ENCODE data around the gene INTS14. TPM values are rescaled to one million over a fixed set of nuclear protein-coding genes. Genes with fewer than 3 reads are reported as not detected.

The INTS14 gene
- total RNA-seq, 1 donor from 2014 or later = 24.5 TPM

DNA sequence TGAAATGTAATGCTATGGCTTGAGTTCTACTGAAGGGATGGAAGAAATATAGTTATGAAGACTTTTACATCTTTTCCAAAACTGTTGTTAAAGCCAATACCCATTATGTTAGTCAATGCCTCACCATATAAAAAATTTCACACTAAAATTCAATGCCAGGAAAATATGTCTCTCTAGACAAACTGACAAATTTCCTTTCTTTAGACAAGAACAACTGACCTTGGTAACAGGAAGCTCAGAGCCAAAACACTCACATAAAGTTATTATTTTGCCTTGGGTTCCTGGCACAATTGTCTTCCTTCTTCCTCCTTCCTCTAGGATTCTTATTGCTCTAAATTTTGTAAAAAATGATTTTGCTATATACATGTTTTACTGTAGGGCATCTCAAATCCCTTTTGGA, 26.7 kb downstream of the INTS14 start:
- no peaks in the 10 kb centered on the region for H3K4me1 ChIP-seq (ENCODE audit: control insufficient read depth in 3 of 3, insufficient read depth in 3 of 3, low read length in 3 of 3)
- H3K9ac ChIP-seq (ENCODE audit: low read depth in 1 of 3, low read length in 3 of 3) = no peak overlapping the region

DNA sequence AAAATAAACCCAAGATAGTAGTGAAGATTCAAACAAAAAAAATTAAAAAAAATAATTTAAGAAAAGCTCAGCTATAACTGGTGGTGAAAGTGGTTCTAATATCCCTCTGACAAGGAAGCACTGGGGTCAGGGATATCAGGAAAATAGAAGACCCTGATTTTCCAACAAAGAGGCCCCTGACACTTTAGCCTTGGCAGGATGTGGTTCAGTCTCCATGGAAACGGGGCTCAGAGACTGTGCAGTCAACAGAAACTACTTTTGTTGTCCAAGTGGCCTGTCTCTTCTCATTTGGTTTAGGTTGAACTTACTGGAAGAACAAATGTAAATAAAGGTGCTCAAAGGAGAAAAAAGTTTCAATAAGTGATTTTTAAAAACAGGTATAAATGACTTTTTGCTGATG, 27.2 kb downstream of the INTS14 start:
- H3K9ac ChIP-seq (ENCODE audit: low read depth in 1 of 3, low read length in 3 of 3) = no peak overlapping the region
- H3K27me3 ChIP-seq (ENCODE audit: control insufficient read depth in 3 of 3, insufficient read depth in 3 of 3, low read length in 3 of 3) = no peaks in the 10 kb centered on the region
- no peak overlapping the region for H3K4me3 ChIP-seq (ENCODE audit: low read length in 3 of 3)
- no peaks in the 10 kb centered on the region for H3K9me3 ChIP-seq (ENCODE audit: control insufficient read depth in 3 of 3, low read length in 3 of 3)
- H3K4me1 ChIP-seq (ENCODE audit: control insufficient read depth in 3 of 3, insufficient read depth in 3 of 3, low read length in 3 of 3) = no peaks in the 10 kb centered on the region
- no peak overlapping the region for H3K27ac ChIP-seq (ENCODE audit: low read depth, low read length)
- peaks cover 18 to 60% (median 57%) of the 10 kb centered on the region in 3 donors for H3K36me3 ChIP-seq (ENCODE audit: control insufficient read depth in 3 of 3, insufficient read depth in 3 of 3, low read length in 3 of 3)

More for the DNA sequence above, 26.7 kb downstream of the INTS14 start:
- Histone ChIP-seq H3K27me3 (ENCODE audit: control insufficient read depth in 3 of 3, insufficient read depth in 3 of 3, low read length in 3 of 3) (no peaks in the 10 kb centered on the region), H3K27ac (ENCODE audit: low read depth, low read length) (no peak overlapping the region), H3K4me3 (ENCODE audit: low read length in 3 of 3) (no peak overlapping the region), H3K9me3 (ENCODE audit: control insufficient read depth in 3 of 3, low read length in 3 of 3) (no peaks in the 10 kb centered on the region), H3K36me3 (ENCODE audit: control insufficient read depth in 3 of 3, insufficient read depth in 3 of 3, low read length in 3 of 3) (peaks cover 16 to 60% (median 54%) of the 10 kb centered on the region in 3 donors)

DNA sequence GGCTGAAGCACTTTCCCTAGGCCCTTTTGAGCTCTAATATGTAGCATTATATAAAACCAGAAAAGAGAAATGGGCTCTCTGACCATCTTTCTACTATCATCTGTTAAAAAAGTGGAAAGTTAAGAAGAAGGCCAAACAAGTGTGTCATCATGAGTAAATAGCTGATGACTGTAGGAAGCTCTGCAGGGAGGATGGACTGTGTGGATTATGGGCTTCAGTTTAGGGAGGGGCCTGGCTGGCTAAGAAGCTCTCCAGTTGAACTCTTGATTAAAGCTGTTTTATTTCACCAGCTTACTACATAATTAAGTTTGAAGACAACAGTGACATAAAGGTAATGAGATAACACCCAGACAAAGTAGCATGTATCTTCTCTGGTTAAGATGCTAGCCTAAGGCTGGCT, 30.6 kb downstream of the INTS14 start:
- Histone ChIP-seq H3K9me3 (ENCODE audit: control insufficient read depth in 3 of 3, low read length in 3 of 3) (no peaks in the 10 kb centered on the region), H3K4me3 (ENCODE audit: low read length in 3 of 3) (no peak overlapping the region), H3K4me1 (ENCODE audit: control insufficient read depth in 3 of 3, insufficient read depth in 3 of 3, low read length in 3 of 3) (no peaks in the 10 kb centered on the region), H3K27ac (ENCODE audit: low read depth, low read length) (no peak overlapping the region), H3K9ac (ENCODE audit: low read depth in 1 of 3, low read length in 3 of 3) (no peak overlapping the region), H3K36me3 (ENCODE audit: control insufficient read depth in 3 of 3, insufficient read depth in 3 of 3, low read length in 3 of 3) (peaks cover 21 to 66% (median 57%) of the 10 kb centered on the region in 3 donors), H3K27me3 (ENCODE audit: control insufficient read depth in 3 of 3, insufficient read depth in 3 of 3, low read length in 3 of 3) (no peaks in the 10 kb centered on the region)

DNA sequence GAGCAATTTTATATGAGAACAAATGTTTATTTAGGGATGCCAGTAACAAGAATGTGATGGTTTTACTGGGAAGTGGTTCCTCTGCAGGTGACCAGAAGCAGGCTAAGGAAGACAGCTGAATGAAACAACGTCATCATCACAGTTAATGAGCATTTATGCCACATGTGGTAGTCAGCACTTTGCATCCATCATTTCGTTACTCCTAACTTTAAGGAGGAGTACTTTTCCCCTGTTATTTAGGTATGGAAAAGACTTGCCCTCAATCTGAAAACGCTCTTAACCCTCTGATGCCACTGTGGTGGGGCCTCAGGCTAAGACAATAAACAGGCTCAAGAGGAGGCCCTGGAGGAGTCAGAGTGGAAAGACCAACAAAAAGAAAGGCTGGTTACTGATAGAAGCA, 31.2 kb downstream of the INTS14 start:
- H3K36me3 ChIP-seq (ENCODE audit: control insufficient read depth in 3 of 3, insufficient read depth in 3 of 3, low read length in 3 of 3) = peaks cover 20 to 65% (median 57%) of the 10 kb centered on the region in 3 donors
- H3K9me3 ChIP-seq (ENCODE audit: control insufficient read depth in 3 of 3, low read length in 3 of 3) = no peaks in the 10 kb centered on the region
- H3K27me3 ChIP-seq (ENCODE audit: control insufficient read depth in 3 of 3, insufficient read depth in 3 of 3, low read length in 3 of 3) = no peaks in the 10 kb centered on the region
- no peak overlapping the region for H3K9ac ChIP-seq (ENCODE audit: low read depth in 1 of 3, low read length in 3 of 3)
- no peak overlapping the region for H3K4me3 ChIP-seq (ENCODE audit: low read length in 3 of 3)
- no peaks in the 10 kb centered on the region for H3K4me1 ChIP-seq (ENCODE audit: control insufficient read depth in 3 of 3, insufficient read depth in 3 of 3, low read length in 3 of 3)
- no peak overlapping the region for H3K27ac ChIP-seq (ENCODE audit: low read depth, low read length)

GRCh38 chr15:65578904-65579728, 31.8 kb downstream of the INTS14 start:
- Histone ChIP-seq H3K4me3 (ENCODE audit: low read length in 3 of 3) (no peak overlapping the region), H3K4me1 (ENCODE audit: control insufficient read depth in 3 of 3, insufficient read depth in 3 of 3, low read length in 3 of 3) (no peaks in the 10 kb centered on the region), H3K27ac (ENCODE audit: low read depth, low read length) (no peak overlapping the region), H3K9me3 (ENCODE audit: control insufficient read depth in 3 of 3, low read length in 3 of 3) (no peaks in the 10 kb centered on the region), H3K36me3 (ENCODE audit: control insufficient read depth in 3 of 3, insufficient read depth in 3 of 3, low read length in 3 of 3) (peaks cover 21 to 63% (median 51%) of the 10 kb centered on the region in 3 donors), H3K27me3 (ENCODE audit: control insufficient read depth in 3 of 3, insufficient read depth in 3 of 3, low read length in 3 of 3) (no peaks in the 10 kb centered on the region), H3K9ac (ENCODE audit: low read depth in 1 of 3, low read length in 3 of 3) (no peak overlapping the region)

- peaks cover 21 to 58% (median 38%) of the 10 kb centered on the region in 3 donors for H3K36me3 ChIP-seq (ENCODE audit: control insufficient read depth in 3 of 3, insufficient read depth in 3 of 3, low read length in 3 of 3)
- H3K9ac ChIP-seq (ENCODE audit: low read depth in 1 of 3, low read length in 3 of 3) = peak overlapping the region in 1 of 3 donors; percentile 11
- H3K9me3 ChIP-seq (ENCODE audit: control insufficient read depth in 3 of 3, low read length in 3 of 3) = no peaks in the 10 kb centered on the region
- H3K27me3 ChIP-seq (ENCODE audit: control insufficient read depth in 3 of 3, insufficient read depth in 3 of 3, low read length in 3 of 3) = no peaks in the 10 kb centered on the region
- no peak overlapping the region for H3K27ac ChIP-seq (ENCODE audit: low read depth, low read length)
- H3K4me3 ChIP-seq (ENCODE audit: low read length in 3 of 3) = no peak overlapping the region
- H3K4me1 ChIP-seq (ENCODE audit: control insufficient read depth in 3 of 3, insufficient read depth in 3 of 3, low read length in 3 of 3) = no peaks in the 10 kb centered on the region
Measured at GRCh38 chr15:65577129-65577996, 33.6 kb downstream of the INTS14 start.

DNA sequence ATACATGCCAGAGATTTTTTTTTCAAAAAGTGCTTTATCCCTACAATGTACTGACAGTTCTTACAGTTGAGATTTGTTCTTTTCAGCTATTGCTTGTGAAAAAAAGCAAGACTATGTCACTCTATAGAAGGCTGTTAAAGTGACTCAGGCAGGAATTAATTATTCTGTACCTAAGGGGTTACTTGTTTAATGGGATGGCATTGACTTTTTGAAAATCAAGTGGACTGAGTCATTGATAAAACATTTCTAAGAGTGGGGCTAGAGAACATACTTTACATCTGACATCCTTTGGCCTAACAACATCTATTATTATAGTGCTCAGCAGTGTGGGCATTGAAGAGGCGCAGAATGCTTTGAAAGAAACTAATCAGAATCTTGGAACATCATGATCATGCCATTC, 34.3 kb downstream of the INTS14 start:
- Histone ChIP-seq H3K27me3 (ENCODE audit: control insufficient read depth in 3 of 3, insufficient read depth in 3 of 3, low read length in 3 of 3) (no peaks in the 10 kb centered on the region), H3K36me3 (ENCODE audit: control insufficient read depth in 3 of 3, insufficient read depth in 3 of 3, low read length in 3 of 3) (peaks cover 21 to 61% (median 38%) of the 10 kb centered on the region in 3 donors), H3K4me1 (ENCODE audit: control insufficient read depth in 3 of 3, insufficient read depth in 3 of 3, low read length in 3 of 3) (no peaks in the 10 kb centered on the region), H3K9ac (ENCODE audit: low read depth in 1 of 3, low read length in 3 of 3) (no peak overlapping the region), H3K4me3 (ENCODE audit: low read length in 3 of 3) (no peak overlapping the region), H3K9me3 (ENCODE audit: control insufficient read depth in 3 of 3, low read length in 3 of 3) (no peaks in the 10 kb centered on the region), H3K27ac (ENCODE audit: low read depth, low read length) (no peak overlapping the region)

DNA sequence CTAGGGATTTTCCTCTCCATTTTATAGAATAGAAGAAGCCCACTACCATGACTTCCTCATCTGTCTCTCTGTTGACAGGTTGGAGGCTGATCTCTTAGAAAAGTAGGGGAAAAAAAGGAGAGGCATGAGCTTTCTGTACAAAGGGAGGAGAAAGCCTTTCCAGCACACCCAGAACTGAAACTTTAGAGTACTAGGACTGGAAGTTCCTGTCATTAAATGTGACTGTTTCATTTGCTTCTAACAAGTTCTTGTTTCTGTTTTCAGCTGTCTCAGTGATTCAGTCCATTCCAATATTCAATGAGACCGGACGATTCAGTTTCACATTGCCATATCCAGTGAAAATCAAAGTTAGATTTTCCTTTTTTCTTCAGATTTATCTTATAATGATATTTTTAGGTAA, 39.0 kb downstream of the INTS14 start:
- Histone ChIP-seq H3K4me1 (ENCODE audit: control insufficient read depth in 3 of 3, insufficient read depth in 3 of 3, low read length in 3 of 3) (no peaks in the 10 kb centered on the region), H3K4me3 (ENCODE audit: low read length in 3 of 3) (no peak overlapping the region), H3K9me3 (ENCODE audit: control insufficient read depth in 3 of 3, low read length in 3 of 3) (no peaks in the 10 kb centered on the region), H3K27me3 (ENCODE audit: control insufficient read depth in 3 of 3, insufficient read depth in 3 of 3, low read length in 3 of 3) (no peaks in the 10 kb centered on the region), H3K27ac (ENCODE audit: low read depth, low read length) (no peak overlapping the region), H3K9ac (ENCODE audit: low read depth in 1 of 3, low read length in 3 of 3) (no peak overlapping the region), H3K36me3 (ENCODE audit: control insufficient read depth in 3 of 3, insufficient read depth in 3 of 3, low read length in 3 of 3) (peaks cover 7 to 38% (median 27%) of the 10 kb centered on the region in 3 donors)

DNA sequence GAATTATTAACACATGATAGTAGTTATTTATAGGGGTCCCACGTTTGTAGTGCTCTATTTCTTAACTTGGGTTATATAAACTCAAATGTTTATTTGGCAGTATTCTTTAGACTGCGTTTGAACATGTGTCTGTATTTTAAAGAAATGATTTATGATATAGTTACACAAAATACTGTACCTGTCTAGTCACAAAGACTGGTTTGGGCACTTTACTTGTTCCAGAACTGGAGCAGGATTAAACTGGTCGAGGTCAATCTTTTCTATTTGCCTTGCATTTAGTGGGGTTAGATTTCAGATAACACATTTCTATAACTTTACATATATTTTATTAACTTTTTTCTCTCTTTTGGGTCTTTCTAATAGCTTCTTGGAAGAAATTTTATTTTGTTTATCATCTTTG, 41.2 kb downstream of the INTS14 start:
- H3K36me3 ChIP-seq (ENCODE audit: control insufficient read depth in 3 of 3, insufficient read depth in 3 of 3, low read length in 3 of 3) = peaks cover 17 to 41% (median 40%) of the 10 kb centered on the region in 3 donors
- H3K9ac ChIP-seq (ENCODE audit: low read depth in 1 of 3, low read length in 3 of 3) = no peak overlapping the region
- no peak overlapping the region for H3K27ac ChIP-seq (ENCODE audit: low read depth, low read length)
- H3K27me3 ChIP-seq (ENCODE audit: control insufficient read depth in 3 of 3, insufficient read depth in 3 of 3, low read length in 3 of 3) = no peaks in the 10 kb centered on the region
- H3K4me3 ChIP-seq (ENCODE audit: low read length in 3 of 3) = no peak overlapping the region
- no peaks in the 10 kb centered on the region for H3K4me1 ChIP-seq (ENCODE audit: control insufficient read depth in 3 of 3, insufficient read depth in 3 of 3, low read length in 3 of 3)
- H3K9me3 ChIP-seq (ENCODE audit: control insufficient read depth in 3 of 3, low read length in 3 of 3) = no peaks in the 10 kb centered on the region

DNA sequence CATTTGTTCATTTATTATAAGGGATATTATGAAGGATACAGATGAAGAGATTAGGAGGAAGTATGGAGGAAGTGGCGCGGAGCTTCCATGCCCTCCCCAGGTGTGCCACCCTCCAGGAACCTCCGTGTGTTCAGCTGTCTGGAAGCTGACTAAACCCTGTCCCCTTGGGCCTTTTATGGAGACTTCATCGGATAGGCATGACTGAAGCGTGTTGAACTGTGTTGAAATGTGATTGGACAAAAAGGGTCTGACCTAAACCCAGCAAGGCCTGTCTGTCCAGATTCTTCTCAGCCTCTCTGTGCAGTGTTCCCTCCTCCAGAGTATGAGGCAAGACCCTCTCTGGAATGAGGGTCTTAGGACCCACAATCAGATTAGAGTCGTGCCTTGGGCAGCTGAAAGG, 49.0 kb downstream of the INTS14 start:
- peaks cover 26 to 42% (median 35%) of the 10 kb centered on the region in 3 donors for H3K36me3 ChIP-seq (ENCODE audit: control insufficient read depth in 3 of 3, insufficient read depth in 3 of 3, low read length in 3 of 3)
- H3K4me3 ChIP-seq (ENCODE audit: low read length in 3 of 3) = no peak overlapping the region
- H3K27me3 ChIP-seq (ENCODE audit: control insufficient read depth in 3 of 3, insufficient read depth in 3 of 3, low read length in 3 of 3) = no peaks in the 10 kb centered on the region
- H3K27ac ChIP-seq (ENCODE audit: low read depth, low read length) = no peak overlapping the region
- no peak overlapping the region for H3K9ac ChIP-seq (ENCODE audit: low read depth in 1 of 3, low read length in 3 of 3)
- H3K9me3 ChIP-seq (ENCODE audit: control insufficient read depth in 3 of 3, low read length in 3 of 3) = no peaks in the 10 kb centered on the region
- no peaks in the 10 kb centered on the region for H3K4me1 ChIP-seq (ENCODE audit: control insufficient read depth in 3 of 3, insufficient read depth in 3 of 3, low read length in 3 of 3)
